PC-9 (cell line): ENCODE data around the gene GRIP1.
A peak's percentile ranks its signal among the peaks of the same experiment; 100 is the strongest.

Experiments
- CTCF ChIP-seq: fragments of 200-600 bp; sonication (generic); conservative IDR thresholded peaks from 2 replicates; pipeline ENCODE4 v1.6.1; 2017; ENCODE audit warnings: mixed run types, antibody characterized with exemption, mild to moderate bottlenecking, moderate library complexity
- EZH2 ChIP-seq: fragments of 200-600 bp; sonication (generic); IDR thresholded peaks from 2 replicates; pipeline ENCODE4 v1.8.0; 2017; ENCODE audit warnings: antibody characterized with exemption, low read depth

DNA sequence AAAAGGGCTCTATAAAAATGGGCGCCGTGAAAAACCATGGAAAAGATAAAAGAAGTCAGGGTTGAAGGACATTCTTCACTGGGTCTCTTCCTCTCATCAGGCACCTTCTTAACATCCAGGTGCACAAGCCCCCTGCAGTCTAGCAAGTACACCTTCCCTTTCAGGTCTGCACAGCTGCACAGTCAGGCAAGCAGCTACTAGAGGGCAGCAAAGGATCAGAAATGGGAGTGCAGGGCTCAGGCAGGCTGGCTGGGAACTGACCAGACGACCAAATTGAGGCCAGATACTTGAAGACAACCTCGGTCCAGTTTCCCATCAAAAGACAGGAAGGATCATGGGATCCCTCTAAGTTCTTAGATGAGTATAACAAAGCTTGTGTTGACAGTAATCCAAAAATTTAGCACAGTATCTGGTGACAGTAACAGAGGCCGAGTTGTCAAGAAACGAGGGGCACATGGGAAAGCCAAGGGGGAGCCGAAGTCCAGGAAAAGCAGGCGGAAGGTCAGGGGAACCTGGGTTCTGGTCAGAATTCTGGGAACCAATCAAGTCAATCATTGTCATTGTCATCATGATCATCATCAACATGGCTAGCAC, 10.1 kb upstream of the GRIP1 start:
- TF ChIP-seq CTCF (peak; percentile 77), EZH2 (no peak)
